ENCODE results near the gene MUC5AC.
"Not testable (repeated sequence)": the region's sequence is repeated elsewhere in the genome, so short reads cannot be mapped to it uniquely, and the experiment has no call there.

Gene MUC5AC

GRCh38 chr11:1115292-1115691 is 42.5 kb upstream of the MUC5AC start:
- H3K27ac ChIP-seq (ENCODE audit: low read depth, low read length); H3K36me3 ChIP-seq (ENCODE audit: insufficient read depth, low read length); H3K4me3 ChIP-seq (ENCODE audit: low read depth, low read length); H2AFZ ChIP-seq (ENCODE audit: low read length, unreplicated experiment); H3K4me1 ChIP-seq (ENCODE audit: control insufficient read depth, insufficient read depth, low read length, unreplicated experiment); H3K79me2 ChIP-seq (ENCODE audit: control insufficient read depth, insufficient read depth, low read length, unreplicated experiment): not testable (repeated sequence)
- peaks cover 15% of the 10 kb centered on the region; the same call in 1 of the 2 replicates for H3K27me3 ChIP-seq (ENCODE audit: insufficient read depth, low read length)

- H2AFZ ChIP-seq (ENCODE audit: low read length, unreplicated experiment), result no peak overlapping the region
- no peak overlapping the region for H3K4me3 ChIP-seq (ENCODE audit: low read depth, low read length)
- peaks cover 17% of the 10 kb centered on the region; the same call in 1 of the 2 replicates for H3K27me3 ChIP-seq (ENCODE audit: insufficient read depth, low read length)
- no peaks in the 10 kb centered on the region for H3K79me2 ChIP-seq (ENCODE audit: control insufficient read depth, insufficient read depth, low read length, unreplicated experiment)
- H3K4me1 ChIP-seq (ENCODE audit: control insufficient read depth, insufficient read depth, low read length, unreplicated experiment), result no peaks in the 10 kb centered on the region
- no peaks in the 10 kb centered on the region for H3K36me3 ChIP-seq (ENCODE audit: insufficient read depth, low read length)
- no peak overlapping the region for H3K27ac ChIP-seq (ENCODE audit: low read depth, low read length)
These were observed 41.6 kb upstream of the MUC5AC start for GRCh38 chr11:1116104-1116503.

GRCh38 chr11:1116666-1117390 is 40.9 kb upstream of the MUC5AC start:
- Histone ChIP-seq H3K4me3 (ENCODE audit: low read depth, low read length) (no peak overlapping the region), H3K27me3 (ENCODE audit: insufficient read depth, low read length) (peaks cover 17% of the 10 kb centered on the region; the same call in 1 of the 2 replicates), H2AFZ (ENCODE audit: low read length, unreplicated experiment) (no peak overlapping the region), H3K79me2 (ENCODE audit: control insufficient read depth, insufficient read depth, low read length, unreplicated experiment) (no peaks in the 10 kb centered on the region), H3K4me1 (ENCODE audit: control insufficient read depth, insufficient read depth, low read length, unreplicated experiment) (no peaks in the 10 kb centered on the region), H3K36me3 (ENCODE audit: insufficient read depth, low read length) (no peaks in the 10 kb centered on the region), H3K27ac (ENCODE audit: low read depth, low read length) (no peak overlapping the region)

- no peaks in the 10 kb centered on the region for H3K79me2 ChIP-seq (ENCODE audit: control insufficient read depth, insufficient read depth, low read length, unreplicated experiment)
- peaks cover 17% of the 10 kb centered on the region; the same call in 1 of the 2 replicates for H3K27me3 ChIP-seq (ENCODE audit: insufficient read depth, low read length)
- no peak overlapping the region for H2AFZ ChIP-seq (ENCODE audit: low read length, unreplicated experiment)
- no peaks in the 10 kb centered on the region for H3K4me1 ChIP-seq (ENCODE audit: control insufficient read depth, insufficient read depth, low read length, unreplicated experiment)
- H3K36me3 ChIP-seq (ENCODE audit: insufficient read depth, low read length), result no peaks in the 10 kb centered on the region
- no peak overlapping the region for H3K4me3 ChIP-seq (ENCODE audit: low read depth, low read length)
- H3K27ac ChIP-seq (ENCODE audit: low read depth, low read length), result no peak overlapping the region
These were observed 39.8 kb upstream of the MUC5AC start for GRCh38 chr11:1117992-1118391.

- no peak overlapping the region for H3K4me3 ChIP-seq (ENCODE audit: low read depth, low read length)
- no peaks in the 10 kb centered on the region for H3K4me1 ChIP-seq (ENCODE audit: control insufficient read depth, insufficient read depth, low read length, unreplicated experiment)
- H3K27ac ChIP-seq (ENCODE audit: low read depth, low read length), result no peak overlapping the region
- peaks cover 27% of the 10 kb centered on the region for H3K27me3 ChIP-seq (ENCODE audit: insufficient read depth, low read length)
- no peaks in the 10 kb centered on the region for H3K36me3 ChIP-seq (ENCODE audit: insufficient read depth, low read length)
- no peaks in the 10 kb centered on the region for H3K79me2 ChIP-seq (ENCODE audit: control insufficient read depth, insufficient read depth, low read length, unreplicated experiment)
- H2AFZ ChIP-seq (ENCODE audit: low read length, unreplicated experiment), result no peak overlapping the region
These were observed 38.8 kb upstream of the MUC5AC start for GRCh38 chr11:1118755-1119603.

GRCh38 chr11:1119604-1120146 is 38.1 kb upstream of the MUC5AC start:
- H3K79me2 ChIP-seq (ENCODE audit: control insufficient read depth, insufficient read depth, low read length, unreplicated experiment), result no peaks in the 10 kb centered on the region
- no peak overlapping the region for H3K27ac ChIP-seq (ENCODE audit: low read depth, low read length)
- peaks cover 34% of the 10 kb centered on the region for H3K27me3 ChIP-seq (ENCODE audit: insufficient read depth, low read length)
- no peaks in the 10 kb centered on the region for H3K4me1 ChIP-seq (ENCODE audit: control insufficient read depth, insufficient read depth, low read length, unreplicated experiment)
- H2AFZ ChIP-seq (ENCODE audit: low read length, unreplicated experiment), result no peak overlapping the region
- H3K36me3 ChIP-seq (ENCODE audit: insufficient read depth, low read length), result no peaks in the 10 kb centered on the region
- no peak overlapping the region for H3K4me3 ChIP-seq (ENCODE audit: low read depth, low read length)

GRCh38 chr11:1120532-1121330 is 37.0 kb upstream of the MUC5AC start:
- Histone ChIP-seq H2AFZ (ENCODE audit: low read length, unreplicated experiment) (no peak overlapping the region), H3K27ac (ENCODE audit: low read depth, low read length) (no peak overlapping the region), H3K79me2 (ENCODE audit: control insufficient read depth, insufficient read depth, low read length, unreplicated experiment) (no peaks in the 10 kb centered on the region), H3K4me3 (ENCODE audit: low read depth, low read length) (no peak overlapping the region), H3K4me1 (ENCODE audit: control insufficient read depth, insufficient read depth, low read length, unreplicated experiment) (no peaks in the 10 kb centered on the region), H3K27me3 (ENCODE audit: insufficient read depth, low read length) (peaks cover 35% of the 10 kb centered on the region), H3K36me3 (ENCODE audit: insufficient read depth, low read length) (no peaks in the 10 kb centered on the region)

- Histone ChIP-seq H3K27me3 (ENCODE audit: insufficient read depth, low read length) (peaks cover 35% of the 10 kb centered on the region), H3K79me2 (ENCODE audit: control insufficient read depth, insufficient read depth, low read length, unreplicated experiment) (no peaks in the 10 kb centered on the region), H3K4me3 (ENCODE audit: low read depth, low read length) (no peak overlapping the region), H3K36me3 (ENCODE audit: insufficient read depth, low read length) (no peaks in the 10 kb centered on the region), H2AFZ (ENCODE audit: low read length, unreplicated experiment) (no peak overlapping the region), H3K27ac (ENCODE audit: low read depth, low read length) (no peak overlapping the region), H3K4me1 (ENCODE audit: control insufficient read depth, insufficient read depth, low read length, unreplicated experiment) (no peaks in the 10 kb centered on the region)
These were observed 36.4 kb upstream of the MUC5AC start for GRCh38 chr11:1121331-1121812.

- Histone ChIP-seq H3K27me3 (ENCODE audit: insufficient read depth, low read length) (peaks cover 35% of the 10 kb centered on the region), H2AFZ (ENCODE audit: low read length, unreplicated experiment) (no peak overlapping the region)
These were observed 35.7 kb upstream of the MUC5AC start for GRCh38 chr11:1121813-1122663.

More at GRCh38 chr11:1121813-1122663, 35.7 kb upstream of the MUC5AC start:
- Histone ChIP-seq H3K36me3 (ENCODE audit: insufficient read depth, low read length) (no peaks in the 10 kb centered on the region), H3K79me2 (ENCODE audit: control insufficient read depth, insufficient read depth, low read length, unreplicated experiment) (no peaks in the 10 kb centered on the region), H3K4me3 (ENCODE audit: low read depth, low read length) (no peak overlapping the region), H3K27ac (ENCODE audit: low read depth, low read length) (no peak overlapping the region), H3K4me1 (ENCODE audit: control insufficient read depth, insufficient read depth, low read length, unreplicated experiment) (no peaks in the 10 kb centered on the region)
